Panc1 (cell line): ENCODE measurements around the gene VWA5B1. TPM values are rescaled to one million over a fixed set of nuclear protein-coding genes. Genes with fewer than 3 reads are reported as not detected.

Experiments
- ATAC-seq: fragments of 200-7000 bp; cut with Tn5 transposase; 2 replicates; pipeline ENCODE4 v1.9.1; 2020; ENCODE audit warnings: mild to moderate bottlenecking, moderate library complexity
- BruUV-seq: library from RNA; stranded (reverse); fragments of 400-500 nt; replicated peaks from 2 replicates; lab custom pipeline; 2021; lab: Mats Ljungman, UMichigan
- CTCF ChIA-PET: fragments of 300-600 bp; sonication (Branson Sonifier 250); formaldehyde crosslinking; loops from one replicate; lab custom pipeline; 2022; ENCODE audit warnings: antibody characterized with exemption; lab: Charles Lee
- POLR2A ChIA-PET: fragments of 300-600 bp; sonication (Branson Sonifier 250); formaldehyde crosslinking; loops from one replicate; lab custom pipeline; 2022; ENCODE audit warnings: antibody characterized with exemption; lab: Charles Lee
- DNase-seq: peaks from one replicate; pipeline ENCODE4 v3.0.0-alpha.2; 2010; ENCODE audit warnings: low read depth, low spot score
- H3K27ac ChIP-seq: 2 replicates; pipeline ENCODE4 v1.5.1; 2011; ENCODE audit warnings: mild to moderate bottlenecking, low read length, inconsistent platforms
- H3K27me3 ChIP-seq: fragments of 200-500 bp; sonication (Bioruptor generic); 2 replicates; pipeline ENCODE4 v1.6.0; 2014; ENCODE audit warnings: low read length, inconsistent platforms; ENCODE audit not compliant: control insufficient read depth, insufficient read depth
- H3K36me3 ChIP-seq: fragments of 200-500 bp; sonication (Bioruptor generic); 2 replicates; pipeline ENCODE4 v1.5.1; 2014; ENCODE audit warnings: inconsistent platforms, mild to moderate bottlenecking, low read length, moderate library complexity; ENCODE audit not compliant: control insufficient read depth, insufficient read depth
- H3K4me1 ChIP-seq: 2 replicates; pipeline ENCODE4 v1.5.1; 2011; ENCODE audit warnings: inconsistent platforms, mild to moderate bottlenecking, low read length, moderate library complexity; ENCODE audit not compliant: control insufficient read depth, insufficient read depth
- H3K4me3 ChIP-seq, 2 experiments: 2 replicates each; pipeline ENCODE4 v1.5.1; 2011 to 2012; ENCODE audit warnings: low read depth in 2 of 2, low read length in 2 of 2, mild to moderate bottlenecking in 2 of 2, inconsistent platforms in 1 of 2, moderate library complexity in 1 of 2
- H3K9me3 ChIP-seq: fragments of 200-500 bp; sonication (Bioruptor generic); 2 replicates; pipeline ENCODE4 v1.5.1; 2014; ENCODE audit warnings: low read depth, mild to moderate bottlenecking, inconsistent platforms, low read length, moderate library complexity; ENCODE audit not compliant: control insufficient read depth, insufficient read depth
- CTCF ChIP-seq: fragments of 450-650 bp; IDR thresholded peaks from 2 replicates; pipeline ENCODE4 v1.5.1; 2017; ENCODE audit warnings: mild to moderate bottlenecking
- POLR2AphosphoS5 ChIP-seq: IDR thresholded peaks from 2 replicates; pipeline ENCODE4 v1.6.1; 2012; ENCODE audit warnings: mild to moderate bottlenecking, low read depth, low read length, moderate library complexity
- REST ChIP-seq, 2 experiments: IDR thresholded peaks; 2 replicates each; pipeline ENCODE4 v1.6.1; 2011 to 2012; ENCODE audit warnings: low read depth in 2 of 2, control low read depth in 1 of 2, low read length in 1 of 2, mild to moderate bottlenecking in 1 of 2, moderate library complexity in 1 of 2; ENCODE audit not compliant: insufficient read depth in 1 of 2
- SIN3A ChIP-seq: IDR thresholded peaks from 2 replicates; pipeline ENCODE4 v1.6.1; 2012; ENCODE audit warnings: low read depth, mild to moderate bottlenecking, low read length, moderate library complexity, borderline replicate concordance; ENCODE audit not compliant: insufficient read depth
- TCF7L2 ChIP-seq: IDR thresholded peaks from 2 replicates; pipeline ENCODE4 v1.6.1; 2011; ENCODE audit warnings: mild to moderate bottlenecking, low read depth, low read length, inconsistent platforms
- in situ Hi-C: cut with HindIII; loops from 2 replicates; pipeline ENCODE4 v1.10.0; 2016; ENCODE audit warnings: low sequenced_read_pairs, low pct_unique_long_range_greater_than_20kb
- intact Hi-C: fragments of 100-400 bp; cut with micrococcal nuclease; formaldehyde crosslinking; loops from one replicate; pipeline ENCODE4 v1.10.0; 2022; ENCODE audit not compliant: unreplicated experiment
- total RNA-seq: library from RNA; stranded (reverse); gene quantifications from one replicate; pipeline ENCODE4 v1.2.1, GENCODE V29; 2021; ENCODE audit not compliant: unreplicated experiment

The VWA5B1 gene
- total RNA-seq, 1 experiment from 2014 or later: not detected

DNA sequence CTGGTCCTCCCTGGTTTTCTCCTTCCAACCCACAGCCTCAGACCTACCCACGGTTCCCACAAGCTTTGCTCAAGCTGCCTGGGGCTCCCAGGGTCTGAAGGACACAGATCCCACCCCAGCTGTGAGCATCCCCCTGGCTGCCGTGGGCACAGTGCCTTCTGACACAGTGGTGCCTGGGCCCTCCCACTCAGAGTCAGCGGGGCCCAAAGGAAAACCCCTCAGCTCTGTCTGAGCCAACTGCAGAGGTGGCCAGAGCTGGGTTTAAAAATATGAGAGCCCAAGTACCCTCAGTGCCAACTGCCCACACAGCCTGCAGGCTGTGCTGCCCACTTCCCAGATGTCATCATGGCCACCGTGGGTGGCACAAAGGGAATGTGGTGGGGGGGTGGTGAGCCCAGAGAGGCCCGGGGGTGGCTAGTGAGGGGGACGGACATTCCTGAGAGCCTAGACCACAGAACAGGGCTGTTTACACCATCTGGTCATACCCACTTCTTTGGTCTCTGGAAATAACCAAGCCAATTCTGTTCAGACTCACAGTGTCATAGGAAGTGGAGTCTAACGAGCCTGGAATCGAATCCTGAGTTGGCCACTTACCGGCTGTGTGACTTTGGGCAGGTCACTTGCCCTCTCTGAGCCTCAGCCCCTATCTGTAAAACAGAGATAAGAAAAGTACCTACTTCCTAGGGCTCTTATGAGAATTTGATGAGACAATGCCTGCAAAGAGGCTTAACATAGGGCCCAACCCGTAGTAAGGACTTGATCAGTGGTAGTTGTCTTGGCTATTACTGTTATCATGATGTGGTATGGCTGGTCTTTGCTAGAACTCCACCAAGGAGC is 109.9 kb downstream of the VWA5B1 start:
- Histone ChIP-seq H3K4me1 (no peaks in the 10 kb centered on the region), H3K27ac (no peak overlapping the region), H3K9me3 (peaks cover under 1% of the 10 kb centered on the region; the same call in 1 of the 2 replicates), H3K27me3 (peaks cover 8% of the 10 kb centered on the region), H3K36me3 (no peaks in the 10 kb centered on the region), H3K4me3 (no peak overlapping the region)
- ATAC-seq: no peak
- no peak for DNase-seq
- BruUV-seq: no TSS peak
- in situ Hi-C loops: no loop called here
- intact Hi-C loops: no loop called here
- CTCF ChIA-PET: no interaction called here
- POLR2A ChIA-PET: interaction anchor here (0.5 to 0.6 kb wide), 2 partner anchors 14 to 149 kb away, joined by 3 to 4 read pairs; no protein-coding TSS in a partner anchor
- no peak for TF ChIP-seq TCF7L2

DNA sequence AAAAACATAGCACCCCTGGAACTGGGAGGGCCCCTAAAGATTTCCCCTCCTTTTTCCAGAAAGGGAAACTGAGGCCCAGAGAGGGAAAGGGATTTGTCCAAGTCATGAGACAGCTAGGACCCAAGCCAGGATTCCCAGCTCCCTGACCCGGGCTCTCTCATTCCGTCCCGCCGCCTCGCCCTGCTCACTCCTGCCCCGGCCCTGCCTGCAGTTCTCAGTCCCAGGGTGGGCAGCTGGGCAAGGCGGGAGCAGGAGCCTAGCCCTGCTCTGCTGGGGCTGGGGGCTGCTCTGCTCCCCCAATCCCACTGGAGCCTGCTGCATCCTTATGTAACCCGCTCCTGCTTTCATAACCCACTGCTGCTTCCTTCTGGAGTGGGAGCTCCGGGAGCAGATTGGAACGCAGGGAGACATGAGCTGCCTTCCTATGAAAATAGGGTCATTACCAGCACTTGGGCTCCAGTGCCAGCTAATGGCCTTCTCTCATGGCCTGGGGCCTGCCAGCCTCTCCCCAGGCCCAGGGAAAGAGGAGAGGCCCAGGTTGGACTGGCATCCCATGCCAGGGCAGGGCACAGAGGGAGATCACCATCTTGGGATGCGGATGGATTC is 110.8 kb downstream of the VWA5B1 start:
- no peak for TF ChIP-seq TCF7L2
- TF ChIP-seq SIN3A: no peak
- no peak for TF ChIP-seq REST (IDR thresholded peaks at IDR 0.05; ENCODE audit: insufficient read depth in 1 of 2, low read depth in 2 of 2, low read length in 1 of 2)
- no peak for TF ChIP-seq POLR2AphosphoS5
- no peak for TF ChIP-seq CTCF
- no peaks in the 10 kb centered on the region for H3K36me3 ChIP-seq
- intact Hi-C loops: no loop called here
- BruUV-seq: no TSS peak
- H3K27ac ChIP-seq: no peak overlapping the region
- POLR2A ChIA-PET: interaction anchor here (0.5 kb wide), 1 partner anchor 148 kb away, joined by 4 read pairs; no protein-coding TSS in a partner anchor
- CTCF ChIA-PET: no interaction called here
- H3K4me1 ChIP-seq: no peaks in the 10 kb centered on the region
- H3K27me3 ChIP-seq: peaks cover 8% of the 10 kb centered on the region
- DNase-seq: no peak
- no peak overlapping the region for H3K4me3 ChIP-seq
- in situ Hi-C loops: no loop called here
- ATAC-seq: no peak
- H3K9me3 ChIP-seq: no peaks in the 10 kb centered on the region
